Measurements from ENCODE around the gene DNAJC27.

DNA sequence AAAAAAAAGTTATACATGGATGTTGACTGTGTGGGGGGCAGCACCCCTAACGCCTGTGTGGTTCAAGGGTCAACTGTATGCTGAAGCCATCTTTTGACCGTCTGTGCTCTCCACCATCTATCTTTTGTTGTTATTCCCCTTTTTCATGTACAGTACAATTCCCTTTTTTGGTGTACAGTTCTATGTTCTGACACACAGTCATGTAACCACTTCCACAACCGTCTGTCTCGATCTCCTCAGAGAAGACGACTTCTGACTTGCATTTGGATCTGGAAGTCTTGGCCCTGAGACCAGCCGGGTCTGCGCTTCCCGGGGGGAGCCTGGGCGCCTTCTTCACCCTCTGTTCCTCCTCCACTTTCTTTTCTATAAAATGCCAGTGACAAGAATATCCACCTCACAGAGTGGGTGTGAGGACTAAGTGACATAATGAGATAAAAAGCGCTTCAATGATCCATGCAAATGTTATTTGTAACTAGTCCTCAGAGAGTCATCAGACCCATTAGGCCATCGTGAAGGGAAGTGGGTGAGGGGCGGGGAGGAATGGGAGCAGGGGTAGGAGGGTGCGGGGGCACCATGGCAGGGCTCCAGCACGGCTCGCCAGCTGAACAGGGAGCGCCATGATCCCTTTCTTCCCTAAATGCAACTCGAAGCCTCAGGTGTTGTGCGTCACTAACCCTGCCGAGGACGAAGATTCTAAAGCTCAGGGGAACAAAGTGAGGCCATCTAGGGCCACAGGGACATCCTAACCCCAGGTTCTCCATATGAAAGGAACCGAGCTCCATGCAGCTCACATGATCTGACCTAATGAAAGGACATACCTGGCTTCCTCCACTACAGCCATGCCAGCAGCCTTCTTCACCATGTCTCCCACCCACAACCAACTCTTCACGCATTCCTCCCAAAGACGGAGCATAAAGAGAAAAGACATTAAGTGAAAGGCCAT is 68.3 kb downstream of the DNAJC27 start:
- TF ChIP-seq TEAD4 (IDR thresholded peaks at IDR 0.05; ENCODE audit: low read length) = no peak
- no peak for TF ChIP-seq TEAD4 (CRISPR knock-in tag; IDR thresholded peaks at IDR 0.05; ENCODE audit: borderline replicate concordance)
- TF ChIP-seq HCFC1 (IDR thresholded peaks at IDR 0.05; ENCODE audit: low read depth, low read length) = no peak
- no peak for TF ChIP-seq SIN3A (IDR thresholded peaks at IDR 0.05; ENCODE audit: borderline replicate concordance in 2 of 2, control insufficient read depth in 1 of 2, low read depth in 2 of 2, low read length in 2 of 2)
- no peak for TF ChIP-seq MTA1 (IDR thresholded peaks at IDR 0.05; ENCODE audit: borderline replicate concordance)

Measured in K562 (cell line).